Osteocyte (in vitro differentiated cells): ENCODE data around the gene FAM8A1. TPM values are rescaled to one million over a fixed set of nuclear protein-coding genes. Genes with fewer than 3 reads are reported as not detected.

Source experiments
- DNase-seq: peaks from one replicate; pipeline ENCODE4 v3.0.0; 2021; ENCODE audit warnings: mixed read lengths; ENCODE audit not compliant: unreplicated experiment; ENCODE audit errors: extremely low spot score
- H3K27ac Mint-ChIP-seq: one replicate; pipeline ENCODE4 v1.8.0; 2021; ENCODE audit warnings: mild to moderate bottlenecking, mixed read lengths; ENCODE audit not compliant: unreplicated experiment
- H3K27me3 Mint-ChIP-seq: one replicate; pipeline ENCODE4 v1.8.0; 2021; ENCODE audit warnings: mixed read lengths; ENCODE audit not compliant: unreplicated experiment
- H3K36me3 Mint-ChIP-seq: one replicate; pipeline ENCODE4 v1.8.0; 2021; ENCODE audit warnings: mixed read lengths; ENCODE audit not compliant: unreplicated experiment
- H3K4me1 Mint-ChIP-seq: one replicate; pipeline ENCODE4 v1.8.0; 2021; ENCODE audit warnings: mixed read lengths; ENCODE audit not compliant: unreplicated experiment
- H3K4me3 Mint-ChIP-seq: one replicate; pipeline ENCODE4 v1.8.0; 2021; ENCODE audit warnings: mild to moderate bottlenecking, moderate library complexity, mixed read lengths; ENCODE audit not compliant: unreplicated experiment
- H3K9me3 Mint-ChIP-seq: one replicate; pipeline ENCODE4 v1.8.0; 2021; ENCODE audit warnings: mixed read lengths; ENCODE audit not compliant: unreplicated experiment
- total RNA-seq: library from RNA; stranded (reverse); gene quantifications from 2 replicates; pipeline ENCODE4 v1.2.1, GENCODE V29; 2021
- TF ChIP-seq, protein P1 (sequence below): fragments of 200-600 bp; sonication (generic); IDR thresholded peaks from 2 replicates; pipeline ENCODE4 v1.5.0; 2021; ENCODE audit warnings: antibody characterized with exemption, mild to moderate bottlenecking, moderate library complexity

FAM8A1 gene
- total RNA-seq, 1 donor from 2014 or later, result 32.2 TPM

DNA sequence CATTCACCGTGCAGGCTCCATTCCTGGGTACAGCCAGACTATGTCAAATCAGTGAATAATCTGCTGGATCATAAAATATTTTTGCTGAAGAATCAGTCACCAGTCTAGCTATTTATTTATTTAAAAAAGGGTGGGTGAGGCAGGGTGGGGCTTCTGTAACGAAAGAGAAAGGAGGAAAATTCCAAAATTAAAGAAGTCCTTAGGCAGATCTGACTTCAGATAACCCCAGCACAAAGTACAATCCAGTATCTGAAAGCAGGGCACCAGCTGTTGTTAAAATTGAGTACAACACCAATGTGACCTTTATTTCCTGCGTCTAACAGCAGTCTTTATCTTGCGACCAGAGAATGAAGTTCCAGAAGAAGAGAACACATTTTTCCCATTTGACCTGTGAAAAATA is 15.7 kb downstream of the FAM8A1 start:
- H3K9me3 Mint-ChIP-seq, result no peaks in the 10 kb centered on the region
- no peak overlapping the region for H3K27ac Mint-ChIP-seq
- H3K4me3 Mint-ChIP-seq, result no peak overlapping the region
- DNase-seq, result no peak
- TF ChIP-seq, protein P1, sequence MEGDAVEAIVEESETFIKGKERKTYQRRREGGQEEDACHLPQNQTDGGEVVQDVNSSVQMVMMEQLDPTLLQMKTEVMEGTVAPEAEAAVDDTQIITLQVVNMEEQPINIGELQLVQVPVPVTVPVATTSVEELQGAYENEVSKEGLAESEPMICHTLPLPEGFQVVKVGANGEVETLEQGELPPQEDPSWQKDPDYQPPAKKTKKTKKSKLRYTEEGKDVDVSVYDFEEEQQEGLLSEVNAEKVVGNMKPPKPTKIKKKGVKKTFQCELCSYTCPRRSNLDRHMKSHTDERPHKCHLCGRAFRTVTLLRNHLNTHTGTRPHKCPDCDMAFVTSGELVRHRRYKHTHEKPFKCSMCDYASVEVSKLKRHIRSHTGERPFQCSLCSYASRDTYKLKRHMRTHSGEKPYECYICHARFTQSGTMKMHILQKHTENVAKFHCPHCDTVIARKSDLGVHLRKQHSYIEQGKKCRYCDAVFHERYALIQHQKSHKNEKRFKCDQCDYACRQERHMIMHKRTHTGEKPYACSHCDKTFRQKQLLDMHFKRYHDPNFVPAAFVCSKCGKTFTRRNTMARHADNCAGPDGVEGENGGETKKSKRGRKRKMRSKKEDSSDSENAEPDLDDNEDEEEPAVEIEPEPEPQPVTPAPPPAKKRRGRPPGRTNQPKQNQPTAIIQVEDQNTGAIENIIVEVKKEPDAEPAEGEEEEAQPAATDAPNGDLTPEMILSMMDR, result no peak
- H3K4me1 Mint-ChIP-seq, result no peaks in the 10 kb centered on the region
- peaks cover 20% of the 10 kb centered on the region for H3K36me3 Mint-ChIP-seq
- H3K27me3 Mint-ChIP-seq, result no peaks in the 10 kb centered on the region

DNA sequence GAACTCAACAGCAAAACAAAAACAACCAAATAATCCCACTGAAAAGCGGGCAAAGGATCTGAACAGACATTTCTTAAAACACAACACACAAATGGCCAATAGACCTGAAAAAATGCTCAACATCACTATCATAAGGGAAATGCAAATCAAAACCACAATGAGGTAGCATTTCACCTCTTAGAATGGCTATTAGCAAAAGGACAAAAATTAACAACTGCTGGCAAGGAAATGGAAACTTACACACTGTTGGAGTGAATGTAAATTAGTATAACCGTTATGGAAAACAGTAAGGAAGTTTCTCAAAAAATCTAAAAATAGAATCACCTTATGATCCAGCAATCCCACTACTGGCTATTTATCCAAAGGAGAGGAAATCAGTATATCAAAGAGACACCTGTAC is 20.9 kb downstream of the FAM8A1 start:
- Mint-ChIP-seq H3K9me3 (no peaks in the 10 kb centered on the region), H3K27me3 (no peaks in the 10 kb centered on the region), H3K27ac (no peak overlapping the region), H3K4me3 (no peak overlapping the region), H3K36me3 (peaks cover 26% of the 10 kb centered on the region), H3K4me1 (no peaks in the 10 kb centered on the region)
- TF ChIP-seq, protein P1, result no peak
- no peak for DNase-seq

DNA sequence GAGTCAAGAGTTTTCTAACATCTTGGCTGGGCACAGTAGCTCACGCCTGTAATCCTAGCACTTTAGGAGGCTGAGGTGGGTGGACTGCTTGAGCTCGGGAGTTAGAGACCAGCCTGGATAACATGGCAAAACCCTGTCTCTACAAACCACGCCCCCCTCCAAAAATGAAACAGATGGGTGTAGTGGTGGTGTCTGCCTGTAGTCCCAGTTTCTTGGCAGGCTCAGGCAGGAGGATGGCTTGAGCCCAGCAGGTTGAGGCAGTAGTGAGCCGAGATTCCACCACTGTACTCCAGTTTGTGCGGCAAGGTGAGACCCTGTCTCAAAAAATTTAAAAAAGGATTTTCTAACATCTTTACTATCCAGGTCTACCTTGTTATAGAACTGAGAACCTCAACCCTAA is 22.0 kb downstream of the FAM8A1 start:
- H3K9me3 Mint-ChIP-seq, result no peaks in the 10 kb centered on the region
- no peaks in the 10 kb centered on the region for H3K4me1 Mint-ChIP-seq
- no peak overlapping the region for H3K4me3 Mint-ChIP-seq
- TF ChIP-seq, protein P1, result no peak
- H3K36me3 Mint-ChIP-seq, result peaks cover 25% of the 10 kb centered on the region
- DNase-seq, result no peak
- H3K27me3 Mint-ChIP-seq, result no peaks in the 10 kb centered on the region
- no peak overlapping the region for H3K27ac Mint-ChIP-seq

DNA sequence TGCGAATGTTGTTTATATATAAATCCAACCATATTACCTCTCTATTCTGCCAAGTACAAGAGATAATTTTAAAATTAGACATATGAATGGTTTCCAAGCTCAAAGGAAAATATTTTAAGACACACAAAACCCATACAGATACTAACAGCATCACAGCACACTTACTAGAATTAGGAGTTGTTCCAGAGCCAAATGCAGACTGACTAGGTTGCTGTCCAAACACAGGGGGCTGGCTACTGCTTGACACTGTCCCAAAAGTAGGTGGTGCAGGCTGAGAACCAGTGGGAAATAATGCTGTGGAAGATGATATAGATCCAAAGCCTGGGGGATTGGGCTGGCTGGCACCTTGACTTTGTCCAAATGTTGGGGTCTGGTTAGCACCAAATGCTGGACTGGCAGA is 24.3 kb downstream of the FAM8A1 start:
- Mint-ChIP-seq H3K27me3 (no peaks in the 10 kb centered on the region), H3K4me3 (no peak overlapping the region), H3K27ac (no peak overlapping the region), H3K4me1 (peaks cover 3% of the 10 kb centered on the region), H3K9me3 (no peaks in the 10 kb centered on the region), H3K36me3 (peaks cover 36% of the 10 kb centered on the region)
- DNase-seq, result no peak
- TF ChIP-seq, protein P1, result no peak

DNA sequence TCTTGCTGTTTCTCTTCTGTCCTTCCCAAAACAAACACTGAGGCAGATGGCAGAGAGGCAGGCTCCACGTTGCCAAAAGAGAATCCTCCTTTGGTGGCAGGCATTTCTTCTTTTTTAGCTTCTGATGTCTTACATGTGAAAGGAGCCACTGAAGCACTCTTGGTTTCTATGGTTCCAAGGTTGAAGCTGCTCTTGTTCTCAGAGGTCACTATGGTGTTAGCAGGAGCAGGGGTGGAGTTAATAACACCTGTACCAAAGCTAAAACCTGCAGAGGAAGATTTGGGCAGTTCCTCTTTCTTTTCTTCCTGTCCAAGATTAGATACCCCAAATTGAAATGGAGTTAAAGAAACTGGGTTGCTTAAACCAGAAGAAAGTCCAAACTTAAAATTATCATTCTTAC is 28.8 kb downstream of the FAM8A1 start:
- TF ChIP-seq, protein P1, result no peak
- Mint-ChIP-seq H3K4me1 (peaks cover 20% of the 10 kb centered on the region), H3K36me3 (peaks cover 41% of the 10 kb centered on the region), H3K27me3 (no peaks in the 10 kb centered on the region), H3K9me3 (no peaks in the 10 kb centered on the region), H3K27ac (no peak overlapping the region), H3K4me3 (no peak overlapping the region)
- DNase-seq, result no peak
